CD4-positive, alpha-beta memory T cell (primary cell): Measurements from ENCODE around the gene SPEM1. TPM values are rescaled to one million over a fixed set of nuclear protein-coding genes. Genes with fewer than 3 reads are reported as not detected.
A peak's percentile ranks its signal among the peaks of the same experiment; 100 is the strongest.

Experiments used
- CTCF ChIA-PET: fragments of 350-600 bp; sonication (Branson Sonifier 250); formaldehyde crosslinking; loops from one replicate; lab custom pipeline; 2021; ENCODE audit warnings: inconsistent platforms; ENCODE audit not compliant: partially characterized antibody; lab: Charles Lee
- POLR2A ChIA-PET: fragments of 350-600 bp; sonication (Branson Sonifier 250); formaldehyde crosslinking; loops from one replicate; lab custom pipeline; 2021; ENCODE audit not compliant: partially characterized antibody; lab: Charles Lee
- DNase-seq, 5 donors: peaks; one replicate each; pipeline versions ENCODE4 v3.0.0 to v3.0.0-alpha.2; 2020 to 2022; ENCODE audit warnings: mixed read lengths in 1 of 5
- H3K27ac ChIP-seq: one replicate; pipeline ENCODE4 v1.7.0; 2013; ENCODE audit warnings: low read depth, low read length
- H3K27me3 ChIP-seq: 2 replicates; pipeline ENCODE4 v1.7.0; 2013; ENCODE audit warnings: mild to moderate bottlenecking, low read length, moderate library complexity; ENCODE audit not compliant: insufficient read depth
- H3K36me3 ChIP-seq: 2 replicates; pipeline ENCODE4 v1.7.0; 2013; ENCODE audit warnings: mild to moderate bottlenecking, low read length, moderate library complexity; ENCODE audit not compliant: insufficient read depth
- H3K4me1 ChIP-seq: 2 replicates; pipeline ENCODE4 v1.7.0; 2013; ENCODE audit warnings: mild to moderate bottlenecking, low read length, moderate library complexity; ENCODE audit not compliant: insufficient read depth
- H3K4me3 ChIP-seq, 2 donors: one replicate each; pipeline ENCODE4 v1.7.0; 2013; ENCODE audit warnings: low read length in 2 of 2, mild to moderate bottlenecking in 1 of 2
- H3K9me3 ChIP-seq, 2 donors: one replicate each; pipeline ENCODE4 v1.7.0; 2013; ENCODE audit warnings: low read length in 2 of 2, control low read depth in 1 of 2; ENCODE audit not compliant: control insufficient read depth in 1 of 2
- H3K27ac Mint-ChIP-seq, 7 donors: one replicate each; pipeline ENCODE4 v1.8.0; 2020 to 2021; ENCODE audit warnings: mixed read lengths in 7 of 7, mild to moderate bottlenecking in 6 of 7, inconsistent platforms in 3 of 7, moderate library complexity in 3 of 7
- H3K27me3 Mint-ChIP-seq, 2 donors: one replicate each; pipeline ENCODE4 v1.8.0; 2020 to 2021; ENCODE audit warnings: mixed read lengths in 2 of 2
- H3K36me3 Mint-ChIP-seq, 2 donors: one replicate each; pipeline ENCODE4 v1.8.0; 2020 to 2021; ENCODE audit warnings: mixed read lengths in 2 of 2, inconsistent platforms in 1 of 2, mild to moderate bottlenecking in 1 of 2
- H3K4me1 Mint-ChIP-seq, 4 donors: one replicate each; pipeline ENCODE4 v1.8.0; 2020 to 2021; ENCODE audit warnings: mixed read lengths in 4 of 4, mild to moderate bottlenecking in 1 of 4
- H3K4me3 Mint-ChIP-seq, 8 donors: one replicate each; pipeline ENCODE4 v1.8.0; 2020 to 2021; ENCODE audit warnings: mixed read lengths in 8 of 8, mild to moderate bottlenecking in 7 of 8, moderate library complexity in 6 of 8, inconsistent platforms in 3 of 8
- H3K9me3 Mint-ChIP-seq, 8 donors: one replicate each; pipeline ENCODE4 v1.8.0; 2020 to 2021; ENCODE audit warnings: mixed read lengths in 8 of 8, mild to moderate bottlenecking in 5 of 8, inconsistent platforms in 3 of 8, moderate library complexity in 1 of 8
- intact Hi-C: fragments of 100-400 bp; cut with micrococcal nuclease; formaldehyde crosslinking; loops from one replicate; pipeline ENCODE4 v1.15.1; 2023
- polyA plus RNA-seq, 2 donors: library from polyadenylated mRNA; unstranded; fragments of 300-500 nt; fragmentation: Illumina TruSeq; gene quantifications; one replicate each; pipeline ENCODE4 v1.2.3, GENCODE V29; 2021
- total RNA-seq, 2 experiments: library from RNA; stranded (reverse); gene quantifications; one replicate each; pipeline ENCODE4 v1.2.3, GENCODE V29; 2021

Gene SPEM1
- total and polyA plus RNA-seq, 4 experiments from 2014 or later: not detected

- Mint-ChIP-seq H3K36me3 (no peaks in the 10 kb centered on the region), H3K9me3 (no peaks in the 10 kb centered on the region), H3K4me3 (peak overlapping the region in 2 of 8 donors; percentile 16 to 24), H3K27me3 (peaks cover 2% of the 10 kb centered on the region in 2 donors), H3K27ac (peak overlapping the region in 2 of 7 donors; percentile 83 to 86), H3K4me1 (peaks cover 5 to 27% (median 8%) of the 10 kb centered on the region in 4 donors)
- H3K4me3 ChIP-seq: no peak overlapping the region
- intact Hi-C loops: no loop called here
- no peaks in the 10 kb centered on the region for H3K9me3 ChIP-seq
- H3K4me1 ChIP-seq: peaks cover 8% of the 10 kb centered on the region
- H3K27me3 ChIP-seq: no peaks in the 10 kb centered on the region
- ChIA-PET POLR2A (interaction anchor here (1.9 to 2.7 kb wide), 2 partner anchors 25 to 26 kb away, joined by 13 to 18 read pairs; partner anchors contain the start of gene TMEM102), CTCF (no interaction called here)
- no peaks in the 10 kb centered on the region for H3K36me3 ChIP-seq
- no peak for DNase-seq
- H3K27ac ChIP-seq: no peak overlapping the region
Observed at GRCh38 chr17:7409716-7410115, 10.4 kb upstream of the SPEM1 start.

- Histone ChIP-seq H3K27ac (no peak overlapping the region), H3K36me3 (no peaks in the 10 kb centered on the region), H3K27me3 (no peaks in the 10 kb centered on the region), H3K4me3 (no peak overlapping the region), H3K4me1 (no peaks in the 10 kb centered on the region), H3K9me3 (no peaks in the 10 kb centered on the region)
- Mint-ChIP-seq H3K4me3 (no peak overlapping the region), H3K27ac (peak overlapping the region in 1 of 7 donors; percentile 72), H3K9me3 (no peaks in the 10 kb centered on the region), H3K4me1 (peaks cover 5 to 24% (median 7%) of the 10 kb centered on the region in 4 donors), H3K27me3 (peaks cover 0 to 2% of the 10 kb centered on the region in 2 donors), H3K36me3 (no peaks in the 10 kb centered on the region)
- POLR2A ChIA-PET: no interaction called here
- intact Hi-C loops: no loop called here
- DNase-seq: peak in 1 of 5 donors; percentile 33
- CTCF ChIA-PET: no interaction called here
Observed at GRCh38 chr17:7410634-7411426, 9.3 kb upstream of the SPEM1 start.

- intact Hi-C loops: no loop called here
- Histone ChIP-seq H3K27me3 (no peaks in the 10 kb centered on the region), H3K4me1 (no peaks in the 10 kb centered on the region), H3K36me3 (no peaks in the 10 kb centered on the region), H3K9me3 (no peaks in the 10 kb centered on the region), H3K27ac (no peak overlapping the region), H3K4me3 (no peak overlapping the region)
- H3K4me3 Mint-ChIP-seq: no peak overlapping the region
- H3K27me3 Mint-ChIP-seq: peaks cover 0 to 2% of the 10 kb centered on the region in 2 donors
- H3K27ac Mint-ChIP-seq: no peak overlapping the region
- ChIA-PET POLR2A (no interaction called here), CTCF (no interaction called here)
- H3K36me3 Mint-ChIP-seq: no peaks in the 10 kb centered on the region
- H3K4me1 Mint-ChIP-seq: peaks cover 2 to 19% (median 7%) of the 10 kb centered on the region in 4 donors
- DNase-seq: no peak
- H3K9me3 Mint-ChIP-seq: no peaks in the 10 kb centered on the region
Observed at GRCh38 chr17:7411427-7411750, 8.7 kb upstream of the SPEM1 start.

- intact Hi-C loops: no loop called here
- peak in 1 of 5 donors; percentile 25 for DNase-seq
- H3K36me3 ChIP-seq: no peaks in the 10 kb centered on the region
- Mint-ChIP-seq H3K27me3 (peaks cover 0 to 2% of the 10 kb centered on the region in 2 donors), H3K4me3 (no peak overlapping the region), H3K9me3 (no peaks in the 10 kb centered on the region), H3K4me1 (peaks cover 2 to 11% (median 5%) of the 10 kb centered on the region in 4 donors), H3K27ac (no peak overlapping the region), H3K36me3 (no peaks in the 10 kb centered on the region)
- CTCF ChIA-PET: interaction anchor here (0.8 to 1.2 kb wide), 2 partner anchors 23 to 58 kb away, joined by 3 read pairs; no protein-coding TSS in a partner anchor
- no peaks in the 10 kb centered on the region for H3K9me3 ChIP-seq
- no peak overlapping the region for H3K27ac ChIP-seq
- no peak overlapping the region for H3K4me3 ChIP-seq
- no peaks in the 10 kb centered on the region for H3K4me1 ChIP-seq
- H3K27me3 ChIP-seq: no peaks in the 10 kb centered on the region
- POLR2A ChIA-PET: interaction anchor here (0.7 to 1.3 kb wide), 2 partner anchors 11 to 22 kb away, joined by 3 read pairs; partner anchors contain the start of gene TMEM102
Observed at GRCh38 chr17:7413346-7413985, 6.7 kb upstream of the SPEM1 start.

- no peaks in the 10 kb centered on the region for H3K36me3 Mint-ChIP-seq
- Histone ChIP-seq H3K27ac (no peak overlapping the region), H3K27me3 (no peaks in the 10 kb centered on the region), H3K4me1 (no peaks in the 10 kb centered on the region), H3K4me3 (no peak overlapping the region), H3K9me3 (no peaks in the 10 kb centered on the region), H3K36me3 (no peaks in the 10 kb centered on the region)
- DNase-seq: no peak
- no peaks in the 10 kb centered on the region for H3K9me3 Mint-ChIP-seq
- no peaks in the 10 kb centered on the region for H3K27me3 Mint-ChIP-seq
- H3K4me3 Mint-ChIP-seq: no peak overlapping the region
- ChIA-PET CTCF (interaction anchor here (1.5 kb wide), 1 partner anchor 58 kb away, joined by 3 read pairs; no protein-coding TSS in a partner anchor), POLR2A (no interaction called here)
- H3K27ac Mint-ChIP-seq: no peak overlapping the region
- intact Hi-C loops: no loop called here
- H3K4me1 Mint-ChIP-seq: peaks cover 0 to 2% (median under 1%) of the 10 kb centered on the region in 4 donors
Observed at GRCh38 chr17:7414837-7415236, 5.3 kb upstream of the SPEM1 start.

GRCh38 chr17:7415784-7416183 is 4.3 kb upstream of the SPEM1 start:
- H3K36me3 ChIP-seq: no peaks in the 10 kb centered on the region
- Mint-ChIP-seq H3K27ac (no peak overlapping the region), H3K36me3 (no peaks in the 10 kb centered on the region), H3K4me1 (peaks cover 0 to 2% (median 0%) of the 10 kb centered on the region in 4 donors), H3K9me3 (no peaks in the 10 kb centered on the region), H3K4me3 (no peak overlapping the region), H3K27me3 (no peaks in the 10 kb centered on the region)
- H3K9me3 ChIP-seq: no peaks in the 10 kb centered on the region
- intact Hi-C loops: loop anchor here (1.0 kb wide), 1 partner anchor 59 kb away; no protein-coding TSS in a partner anchor
- H3K27me3 ChIP-seq: no peaks in the 10 kb centered on the region
- H3K4me3 ChIP-seq: no peak overlapping the region
- ChIA-PET CTCF (interaction anchor here (1.5 kb wide), 1 partner anchor 59 kb away, joined by 3 read pairs; no protein-coding TSS in a partner anchor), POLR2A (interaction anchor here (1.3 kb wide), 1 partner anchor 12 kb away, joined by 4 read pairs; the partner anchor contains the start of gene TMEM256)
- no peaks in the 10 kb centered on the region for H3K4me1 ChIP-seq
- DNase-seq: no peak
- H3K27ac ChIP-seq: no peak overlapping the region

GRCh38 chr17:7416323-7416722 is 3.8 kb upstream of the SPEM1 start:
- Mint-ChIP-seq H3K27ac (peak overlapping the region in 1 of 7 donors; percentile 29), H3K4me1 (peaks cover 0 to 2% (median 0%) of the 10 kb centered on the region in 4 donors), H3K27me3 (no peaks in the 10 kb centered on the region), H3K4me3 (peak overlapping the region in 1 of 8 donors; percentile 3), H3K36me3 (no peaks in the 10 kb centered on the region), H3K9me3 (no peaks in the 10 kb centered on the region)
- H3K27ac ChIP-seq: no peak overlapping the region
- H3K4me3 ChIP-seq: no peak overlapping the region
- DNase-seq: no peak
- H3K27me3 ChIP-seq: no peaks in the 10 kb centered on the region
- POLR2A ChIA-PET: interaction anchor here (1.3 kb wide), 1 partner anchor 12 kb away, joined by 4 read pairs; the partner anchor contains the start of gene TMEM256
- intact Hi-C loops: loop anchor here (1.0 kb wide), 1 partner anchor 60 kb away; no protein-coding TSS in a partner anchor
- CTCF ChIA-PET: no interaction called here
- H3K36me3 ChIP-seq: no peaks in the 10 kb centered on the region
- no peaks in the 10 kb centered on the region for H3K9me3 ChIP-seq
- H3K4me1 ChIP-seq: no peaks in the 10 kb centered on the region
